ENCODE results near the gene NTRK3. TPM values are rescaled to one million over a fixed set of nuclear protein-coding genes. Genes with fewer than 3 reads are reported as not detected.

Gene NTRK3
- total RNA-seq, 2 experiments from 2014 or later, result 0.78 TPM; not detected in 1

DNA sequence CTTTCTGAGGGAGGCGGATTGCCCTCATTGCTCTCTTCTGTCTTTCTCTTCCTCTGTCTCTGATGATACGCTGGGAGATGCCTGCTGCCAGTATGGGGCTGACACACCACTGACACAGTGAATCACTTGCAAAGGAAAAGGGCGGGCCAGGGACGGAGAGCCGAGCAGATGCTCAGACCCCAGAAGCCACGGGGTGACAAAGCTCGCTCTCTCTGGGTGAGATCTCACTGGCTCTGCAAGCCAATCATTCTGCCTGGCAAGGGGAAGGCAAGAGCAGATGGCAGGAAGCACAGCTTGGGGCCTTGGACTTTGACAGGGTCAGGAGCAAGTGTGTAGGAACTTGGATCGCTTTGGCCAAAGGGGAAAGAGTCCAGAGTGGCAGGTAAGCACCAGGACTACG, 198.7 kb downstream of the NTRK3 start:
- H3K4me3 ChIP-seq (ENCODE audit: low read length), result no peak overlapping the region
- H3K36me3 ChIP-seq (ENCODE audit: insufficient read depth, low read length), result no peaks in the 10 kb centered on the region
- Mint-ChIP-seq H3K27me3 (no peaks in the 10 kb centered on the region), H3K4me1 (ENCODE audit: low read depth) (no peaks in the 10 kb centered on the region), H3K27ac (no peak overlapping the region), H3K36me3 (ENCODE audit: low read depth) (no peaks in the 10 kb centered on the region), H3K9me3 (no peaks in the 10 kb centered on the region), H3K4me3 (no peak overlapping the region)
- TF ChIP-seq, protein P1, sequence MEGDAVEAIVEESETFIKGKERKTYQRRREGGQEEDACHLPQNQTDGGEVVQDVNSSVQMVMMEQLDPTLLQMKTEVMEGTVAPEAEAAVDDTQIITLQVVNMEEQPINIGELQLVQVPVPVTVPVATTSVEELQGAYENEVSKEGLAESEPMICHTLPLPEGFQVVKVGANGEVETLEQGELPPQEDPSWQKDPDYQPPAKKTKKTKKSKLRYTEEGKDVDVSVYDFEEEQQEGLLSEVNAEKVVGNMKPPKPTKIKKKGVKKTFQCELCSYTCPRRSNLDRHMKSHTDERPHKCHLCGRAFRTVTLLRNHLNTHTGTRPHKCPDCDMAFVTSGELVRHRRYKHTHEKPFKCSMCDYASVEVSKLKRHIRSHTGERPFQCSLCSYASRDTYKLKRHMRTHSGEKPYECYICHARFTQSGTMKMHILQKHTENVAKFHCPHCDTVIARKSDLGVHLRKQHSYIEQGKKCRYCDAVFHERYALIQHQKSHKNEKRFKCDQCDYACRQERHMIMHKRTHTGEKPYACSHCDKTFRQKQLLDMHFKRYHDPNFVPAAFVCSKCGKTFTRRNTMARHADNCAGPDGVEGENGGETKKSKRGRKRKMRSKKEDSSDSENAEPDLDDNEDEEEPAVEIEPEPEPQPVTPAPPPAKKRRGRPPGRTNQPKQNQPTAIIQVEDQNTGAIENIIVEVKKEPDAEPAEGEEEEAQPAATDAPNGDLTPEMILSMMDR (IDR thresholded peaks at IDR 0.05), result no peak
- H3K27me3 ChIP-seq (ENCODE audit: control insufficient read depth in 1 of 2, insufficient read depth in 2 of 2, low read length in 2 of 2), result no peaks in the 10 kb centered on the region
- H3K4me1 ChIP-seq (ENCODE audit: insufficient read depth, low read length), result no peaks in the 10 kb centered on the region
- H3K9me3 ChIP-seq (ENCODE audit: control insufficient read depth in 1 of 2, insufficient read depth in 1 of 2, low read length in 2 of 2), result no peaks in the 10 kb centered on the region
- DNase-seq, result no peak
- no peak for ATAC-seq (ENCODE audit: poor library complexity)
- POLR2A ChIA-PET, result no interaction called here
- intact Hi-C loops (cut with DNase I, micrococcal nuclease), result no loop called here
- no peak overlapping the region for H3K27ac ChIP-seq (ENCODE audit: low read depth in 1 of 2, low read length in 2 of 2)
- CTCF ChIA-PET, result no interaction called here

DNA sequence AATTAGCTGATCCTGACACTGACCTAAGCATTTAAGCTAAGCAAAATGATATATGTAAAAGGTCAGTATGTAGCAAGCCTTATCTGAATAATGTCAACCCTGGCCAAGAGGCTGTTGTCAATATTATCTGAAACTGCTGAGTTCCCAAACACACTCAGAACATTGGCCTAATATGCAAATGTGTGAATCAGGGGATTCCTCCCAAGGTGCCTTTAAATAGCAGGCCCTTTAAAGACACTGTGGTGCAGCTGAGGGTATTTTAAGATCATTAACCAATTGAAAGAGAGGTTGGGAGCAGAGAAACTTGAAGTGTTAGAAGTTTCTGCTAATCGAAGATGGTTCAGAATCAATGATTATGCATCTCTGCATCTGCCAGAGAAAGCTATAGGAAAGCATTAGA, 207.0 kb downstream of the NTRK3 start:
- intact Hi-C loops (cut with DNase I, micrococcal nuclease), result no loop called here

DNA sequence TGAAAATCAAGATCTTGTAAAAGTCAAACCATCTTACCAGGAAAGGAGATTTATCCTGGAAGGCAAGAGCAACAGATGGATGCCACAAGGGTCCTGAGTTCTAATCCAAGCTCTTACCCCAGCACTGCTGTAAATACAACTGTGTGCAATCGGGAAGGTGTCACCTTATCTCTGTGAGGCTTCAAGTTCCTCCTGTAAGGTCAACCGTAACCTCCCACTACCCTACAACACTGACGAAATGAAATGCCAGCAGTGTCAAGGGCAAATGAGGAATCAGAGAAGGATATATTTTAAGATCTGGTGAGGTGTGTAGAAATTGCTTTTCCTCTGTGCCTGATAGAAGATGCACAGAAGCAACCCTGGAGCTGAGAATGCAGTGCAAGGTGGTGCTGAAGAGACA, 207.8 kb downstream of the NTRK3 start:
- H3K36me3 ChIP-seq (ENCODE audit: insufficient read depth, low read length), result no peaks in the 10 kb centered on the region
- intact Hi-C loops (cut with DNase I, micrococcal nuclease), result no loop called here
- no peak for DNase-seq
- Mint-ChIP-seq H3K27me3 (peaks cover 5% of the 10 kb centered on the region), H3K36me3 (ENCODE audit: low read depth) (no peaks in the 10 kb centered on the region), H3K4me1 (ENCODE audit: low read depth) (no peaks in the 10 kb centered on the region), H3K27ac (no peak overlapping the region), H3K9me3 (no peaks in the 10 kb centered on the region), H3K4me3 (no peak overlapping the region)
- TF ChIP-seq, protein P1 (IDR thresholded peaks at IDR 0.05), result no peak
- H3K4me1 ChIP-seq (ENCODE audit: insufficient read depth, low read length), result no peaks in the 10 kb centered on the region
- no peak overlapping the region for H3K27ac ChIP-seq (ENCODE audit: low read depth in 1 of 2, low read length in 2 of 2)
- CTCF ChIA-PET, result no interaction called here
- H3K4me3 ChIP-seq (ENCODE audit: low read length), result no peak overlapping the region
- peaks cover 0 to 3% of the 10 kb centered on the region in 2 experiments for H3K9me3 ChIP-seq (ENCODE audit: control insufficient read depth in 1 of 2, insufficient read depth in 1 of 2, low read length in 2 of 2)
- H3K27me3 ChIP-seq (ENCODE audit: control insufficient read depth in 1 of 2, insufficient read depth in 2 of 2, low read length in 2 of 2), result no peaks in the 10 kb centered on the region
- no peak for ATAC-seq (ENCODE audit: poor library complexity)
- POLR2A ChIA-PET, result no interaction called here

More for the DNA sequence above, 207.0 kb downstream of the NTRK3 start:
- no peak for DNase-seq
- no peaks in the 10 kb centered on the region for H3K4me1 ChIP-seq (ENCODE audit: insufficient read depth, low read length)
- no peak for ATAC-seq (ENCODE audit: poor library complexity)
- H3K27me3 ChIP-seq (ENCODE audit: control insufficient read depth in 1 of 2, insufficient read depth in 2 of 2, low read length in 2 of 2), result no peaks in the 10 kb centered on the region
- no peak overlapping the region for H3K4me3 ChIP-seq (ENCODE audit: low read length)
- peaks cover 0 to 3% of the 10 kb centered on the region in 2 experiments for H3K9me3 ChIP-seq (ENCODE audit: control insufficient read depth in 1 of 2, insufficient read depth in 1 of 2, low read length in 2 of 2)
- peaks cover 5% of the 10 kb centered on the region for H3K27me3 Mint-ChIP-seq
- H3K4me1 Mint-ChIP-seq (ENCODE audit: low read depth), result no peaks in the 10 kb centered on the region
- ChIA-PET POLR2A (no interaction called here), CTCF (no interaction called here)
- H3K36me3 Mint-ChIP-seq (ENCODE audit: low read depth), result no peaks in the 10 kb centered on the region
- H3K27ac Mint-ChIP-seq, result no peak overlapping the region
- no peaks in the 10 kb centered on the region for H3K36me3 ChIP-seq (ENCODE audit: insufficient read depth, low read length)
- TF ChIP-seq, protein P1 (IDR thresholded peaks at IDR 0.05), result no peak
- no peaks in the 10 kb centered on the region for H3K9me3 Mint-ChIP-seq
- H3K27ac ChIP-seq (ENCODE audit: low read depth in 1 of 2, low read length in 2 of 2), result no peak overlapping the region
- no peak overlapping the region for H3K4me3 Mint-ChIP-seq

Measured in CD4-positive, alpha-beta T cell (primary cell).